HT1080 (cell line): Measurements from ENCODE around the gene AFF3. TPM values are rescaled to one million over a fixed set of nuclear protein-coding genes. Genes with fewer than 3 reads are reported as not detected.

Experiments used
- DNase-seq: peaks from one replicate; pipeline ENCODE4 v3.0.0-alpha.2; 2015; ENCODE audit warnings: low read depth
- total RNA-seq: library from RNA; depleted of rRNA; stranded (reverse); fragments of >200 nt; shearing (Covaris generic); gene quantifications from 2 replicates; pipeline ENCODE4 v1.2.3, GENCODE V29; 2014

AFF3 gene
- total RNA-seq, 1 experiment from 2014 or later = 9.3 TPM

- no peak for DNase-seq
These were observed 69.9 kb downstream of the AFF3 start for GRCh38 chr2:100072503-100072902.

- no peak for DNase-seq
These were observed 70.9 kb downstream of the AFF3 start for GRCh38 chr2:100071335-100072043.

- no peak for DNase-seq
These were observed 72.3 kb downstream of the AFF3 start for GRCh38 chr2:100070078-100070477.

GRCh38 chr2:100068395-100068794, 74.0 kb downstream of the AFF3 start:
- no peak for DNase-seq

GRCh38 chr2:100067784-100068183, 74.6 kb downstream of the AFF3 start:
- DNase-seq = no peak

- DNase-seq = no peak
These were observed 75.5 kb downstream of the AFF3 start for GRCh38 chr2:100066856-100067255.

GRCh38 chr2:100066246-100066645, 76.1 kb downstream of the AFF3 start:
- no peak for DNase-seq

- DNase-seq = no peak
These were observed 77.6 kb downstream of the AFF3 start for GRCh38 chr2:100064592-100065428.

- DNase-seq = no peak
These were observed 78.2 kb downstream of the AFF3 start for GRCh38 chr2:100064165-100064564.

GRCh38 chr2:100063459-100063953, 78.9 kb downstream of the AFF3 start:
- DNase-seq = no peak

GRCh38 chr2:100062336-100062735, 80.1 kb downstream of the AFF3 start:
- DNase-seq = no peak

GRCh38 chr2:100060875-100061274, 81.5 kb downstream of the AFF3 start:
- DNase-seq = no peak

GRCh38 chr2:100059638-100060037, 82.8 kb downstream of the AFF3 start:
- no peak for DNase-seq

GRCh38 chr2:100057901-100058261, 84.5 kb downstream of the AFF3 start:
- no peak for DNase-seq

GRCh38 chr2:100054426-100054825, 88.0 kb downstream of the AFF3 start:
- DNase-seq = no peak

GRCh38 chr2:100053087-100053885, 89.1 kb downstream of the AFF3 start:
- DNase-seq = no peak

- no peak for DNase-seq
These were observed 89.7 kb downstream of the AFF3 start for GRCh38 chr2:100052650-100053049.

GRCh38 chr2:100051253-100051652, 91.1 kb downstream of the AFF3 start:
- no peak for DNase-seq

- DNase-seq = no peak
These were observed 91.7 kb downstream of the AFF3 start for GRCh38 chr2:100050685-100051084.

- DNase-seq = no peak
These were observed 95.1 kb downstream of the AFF3 start for GRCh38 chr2:100046961-100047947.

GRCh38 chr2:100045000-100045399, 97.4 kb downstream of the AFF3 start:
- no peak for DNase-seq
